HEK293T (cell line): Measurements from ENCODE around the gene GYPB.
"Not testable (repeated sequence)": the region's sequence is repeated elsewhere in the genome, so short reads cannot be mapped to it uniquely, and the experiment has no call there.

Experiments
- CTCF ChIA-PET: fragments of 350-600 bp; formaldehyde crosslinking; extraction: SDS; loops from one replicate; lab custom pipeline; 2021; ENCODE audit warnings: antibody characterized with exemption, inconsistent platforms; lab: Yijun Ruan, JAX
- POLR2A ChIA-PET: fragments of 350-600 bp; formaldehyde crosslinking; extraction: SDS; loops from one replicate; lab custom pipeline; 2020; ENCODE audit warnings: antibody characterized with exemption, inconsistent platforms; lab: Yijun Ruan, JAX
- DNase-seq: peaks from one replicate; pipeline ENCODE4 v3.0.0; 2012; ENCODE audit warnings: mixed read lengths; ENCODE audit errors: extremely low spot score
- CTBP1 ChIP-seq: fragments of 450-650 bp; IDR thresholded peaks from 2 replicates; pipeline ENCODE4 v1.6.1; 2016; ENCODE audit warnings: borderline replicate concordance
- ELF4 ChIP-seq: fragments of 450-650 bp; IDR thresholded peaks from 2 replicates; pipeline ENCODE4 v1.6.1; 2017; ENCODE audit warnings: antibody characterized with exemption
- FOXA1 ChIP-seq: fragments of 450-650 bp; IDR thresholded peaks from 2 replicates; pipeline ENCODE4 v1.6.1; 2016; ENCODE audit warnings: mild to moderate bottlenecking
- FOXK2 ChIP-seq: fragments of 450-650 bp; IDR thresholded peaks from 2 replicates; pipeline ENCODE4 v1.6.1; 2016; ENCODE audit warnings: mild to moderate bottlenecking
- FOXM1 ChIP-seq: fragments of 450-650 bp; IDR thresholded peaks from 2 replicates; pipeline ENCODE4 v1.6.1; 2017; ENCODE audit warnings: mild to moderate bottlenecking, borderline replicate concordance
- HDGF ChIP-seq: fragments of 450-650 bp; IDR thresholded peaks from 2 replicates; pipeline ENCODE4 v1.6.1; 2017; ENCODE audit warnings: antibody characterized with exemption, borderline replicate concordance
- L3MBTL2 ChIP-seq: fragments of 450-650 bp; conservative IDR thresholded peaks from 2 replicates; pipeline ENCODE4 v1.6.1; 2016; ENCODE audit warnings: mild to moderate bottlenecking
- LEF1 ChIP-seq: fragments of 450-650 bp; IDR thresholded peaks from 2 replicates; pipeline ENCODE4 v1.6.1; 2017; ENCODE audit warnings: mild to moderate bottlenecking, borderline replicate concordance
- NFRKB ChIP-seq: fragments of 450-650 bp; IDR thresholded peaks from 2 replicates; pipeline ENCODE4 v1.6.1; 2016; ENCODE audit warnings: mild to moderate bottlenecking, moderate library complexity
- PKNOX1 ChIP-seq: fragments of 450-650 bp; IDR thresholded peaks from 2 replicates; pipeline ENCODE4 v1.6.1; 2016
- SP1 ChIP-seq: fragments of 450-650 bp; IDR thresholded peaks from 2 replicates; pipeline ENCODE4 v1.6.1; 2017
- SUZ12 ChIP-seq: fragments of 450-650 bp; IDR thresholded peaks from 2 replicates; pipeline ENCODE4 v1.6.1; 2016; ENCODE audit warnings: mild to moderate bottlenecking
- ZNF384 ChIP-seq: fragments of 450-650 bp; IDR thresholded peaks from 2 replicates; pipeline ENCODE4 v1.6.1; 2016

The GYPB gene

GRCh38 chr4:144000331-144000995, 18.7 kb downstream of the GYPB start:
- POLR2A ChIA-PET, DNase-seq, CTCF ChIA-PET: not testable (repeated sequence)

GRCh38 chr4:143996193-143996592, 23.0 kb downstream of the GYPB start:
- DNase-seq, CTCF ChIA-PET, POLR2A ChIA-PET: not testable (repeated sequence)

- DNase-seq, POLR2A ChIA-PET, CTCF ChIA-PET: not testable (repeated sequence)
These were observed 27.4 kb downstream of the GYPB start for GRCh38 chr4:143991761-143992160.

GRCh38 chr4:143990717-143991116, 28.5 kb downstream of the GYPB start:
- CTCF ChIA-PET, DNase-seq, POLR2A ChIA-PET: not testable (repeated sequence)

GRCh38 chr4:143986180-143986579, 33.0 kb downstream of the GYPB start:
- ChIA-PET POLR2A (no interaction called here), CTCF (no interaction called here)
- no peak for DNase-seq
- no peak for TF ChIP-seq NFRKB
- TF ChIP-seq FOXM1: no peak

GRCh38 chr4:143980776-143981175, 38.4 kb downstream of the GYPB start:
- POLR2A ChIA-PET, DNase-seq, CTCF ChIA-PET: not testable (repeated sequence)

- DNase-seq, POLR2A ChIA-PET, CTCF ChIA-PET: not testable (repeated sequence)
These were observed 43.7 kb downstream of the GYPB start for GRCh38 chr4:143975527-143975926.

- POLR2A ChIA-PET, CTCF ChIA-PET, DNase-seq: not testable (repeated sequence)
These were observed 45.2 kb downstream of the GYPB start for GRCh38 chr4:143974021-143974420.

- ChIA-PET POLR2A (no interaction called here), CTCF (no interaction called here)
- TF ChIP-seq SP1 (no peak), FOXK2 (no peak), L3MBTL2 (no peak), SUZ12 (no peak), NFRKB (no peak), FOXM1 (no peak), FOXA1 (no peak), ELF4 (no peak), CTBP1 (no peak), HDGF (no peak), ZNF384 (no peak), LEF1 (no peak), PKNOX1 (no peak)
- no peak for DNase-seq
These were observed 58.1 kb downstream of the GYPB start for GRCh38 chr4:143961075-143961474.

- DNase-seq, POLR2A ChIA-PET, CTCF ChIA-PET: not testable (repeated sequence)
These were observed 63.9 kb downstream of the GYPB start for GRCh38 chr4:143955306-143955705.

GRCh38 chr4:143951458-143951972, 67.7 kb downstream of the GYPB start:
- CTCF ChIA-PET, DNase-seq, POLR2A ChIA-PET: not testable (repeated sequence)

- CTCF ChIA-PET, DNase-seq, POLR2A ChIA-PET: not testable (repeated sequence)
These were observed 68.2 kb downstream of the GYPB start for GRCh38 chr4:143950967-143951366.

GRCh38 chr4:143950185-143950584, 69.0 kb downstream of the GYPB start:
- DNase-seq, POLR2A ChIA-PET, CTCF ChIA-PET: not testable (repeated sequence)

GRCh38 chr4:143947493-143947892, 71.7 kb downstream of the GYPB start:
- POLR2A ChIA-PET, CTCF ChIA-PET, DNase-seq: not testable (repeated sequence)
